Uterus (tissue), 2 donors: ENCODE measurements around the gene CPVL.

Experiments
- POLR2A ChIP-seq, 2 donors: fragments of 450-650 bp; IDR thresholded peaks; one replicate each; pipeline ENCODE4 v1.6.1; 2016; ENCODE audit warnings: antibody characterized with exemption in 2 of 2, mild to moderate bottlenecking in 1 of 2, moderate library complexity in 1 of 2
- TF ChIP-seq, protein P1 (sequence below), 4 experiments: fragments of 200-600 bp in 2 of 4; fragments of 450-650 bp in 2 of 4; sonication (generic) in 2 of 4; IDR thresholded peaks; one replicate each; pipeline ENCODE4 v1.5.1; 2016 to 2019; ENCODE audit warnings: antibody characterized with exemption in 4 of 4, mild to moderate bottlenecking in 2 of 4, moderate library complexity in 1 of 4

GRCh38 chr7:28958235-28958979 lies 187.9 kb downstream of the CPVL start, which contains the start of gene TRIL:
- TF ChIP-seq, protein P1, sequence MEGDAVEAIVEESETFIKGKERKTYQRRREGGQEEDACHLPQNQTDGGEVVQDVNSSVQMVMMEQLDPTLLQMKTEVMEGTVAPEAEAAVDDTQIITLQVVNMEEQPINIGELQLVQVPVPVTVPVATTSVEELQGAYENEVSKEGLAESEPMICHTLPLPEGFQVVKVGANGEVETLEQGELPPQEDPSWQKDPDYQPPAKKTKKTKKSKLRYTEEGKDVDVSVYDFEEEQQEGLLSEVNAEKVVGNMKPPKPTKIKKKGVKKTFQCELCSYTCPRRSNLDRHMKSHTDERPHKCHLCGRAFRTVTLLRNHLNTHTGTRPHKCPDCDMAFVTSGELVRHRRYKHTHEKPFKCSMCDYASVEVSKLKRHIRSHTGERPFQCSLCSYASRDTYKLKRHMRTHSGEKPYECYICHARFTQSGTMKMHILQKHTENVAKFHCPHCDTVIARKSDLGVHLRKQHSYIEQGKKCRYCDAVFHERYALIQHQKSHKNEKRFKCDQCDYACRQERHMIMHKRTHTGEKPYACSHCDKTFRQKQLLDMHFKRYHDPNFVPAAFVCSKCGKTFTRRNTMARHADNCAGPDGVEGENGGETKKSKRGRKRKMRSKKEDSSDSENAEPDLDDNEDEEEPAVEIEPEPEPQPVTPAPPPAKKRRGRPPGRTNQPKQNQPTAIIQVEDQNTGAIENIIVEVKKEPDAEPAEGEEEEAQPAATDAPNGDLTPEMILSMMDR (IDR thresholded peaks at IDR 0.05) = no peak
- no peak for TF ChIP-seq POLR2A (IDR thresholded peaks at IDR 0.05)
